Measurements from ENCODE around the gene SYCN. TPM values are rescaled to one million over a fixed set of nuclear protein-coding genes. Genes with fewer than 3 reads are reported as not detected.

SYCN gene
- polyA plus RNA-seq, 1 donor, result not detected

- no peak for DNase-seq
These were observed 49.9 kb downstream of the SYCN start for GRCh38 chr19:39154100-39154628.

Other genes with a start within 250 kb of the SYCN start
- gene FBXO17, start 228.5 kb downstream of the SYCN start, polyA plus RNA-seq (ENCODE audit: insufficient read length), result 32.3 TPM
- gene FBXO27, start 171.7 kb downstream of the SYCN start, polyA plus RNA-seq (ENCODE audit: insufficient read length), result 4.1 TPM
- gene ACP7, start 119.9 kb downstream of the SYCN start, polyA plus RNA-seq (ENCODE audit: insufficient read length), result 0.14 TPM
- gene PAK4, start 78.5 kb downstream of the SYCN start, polyA plus RNA-seq (ENCODE audit: insufficient read length), result 23.0 TPM
- 0.26 TPM for gene NCCRP1, start 7.3 kb downstream of the SYCN start, polyA plus RNA-seq (ENCODE audit: insufficient read length)
- gene IFNL3, start 40.7 kb upstream of the SYCN start, polyA plus RNA-seq (ENCODE audit: insufficient read length), result not detected
- not detected for gene IFNL4, start 44.6 kb upstream of the SYCN start, polyA plus RNA-seq (ENCODE audit: insufficient read length)
- gene IFNL2, start 64.1 kb upstream of the SYCN start, polyA plus RNA-seq (ENCODE audit: insufficient read length), result not detected
- not detected for gene IFNL1, start 92.1 kb upstream of the SYCN start, polyA plus RNA-seq (ENCODE audit: insufficient read length)
- 0.99 TPM for gene LRFN1, start 116.6 kb upstream of the SYCN start, polyA plus RNA-seq (ENCODE audit: insufficient read length)
- 16.6 TPM for gene GMFG, start 131.8 kb upstream of the SYCN start, polyA plus RNA-seq (ENCODE audit: insufficient read length)
- gene SAMD4B, start 138.2 kb upstream of the SYCN start, polyA plus RNA-seq (ENCODE audit: insufficient read length), result 92.8 TPM
- 38.6 TPM for gene PAF1, start 186.8 kb upstream of the SYCN start, polyA plus RNA-seq (ENCODE audit: insufficient read length)
- 25.5 TPM for gene MED29, start 187.1 kb upstream of the SYCN start, polyA plus RNA-seq (ENCODE audit: insufficient read length)
- 60.1 TPM for gene ZFP36, start 202.6 kb upstream of the SYCN start, polyA plus RNA-seq (ENCODE audit: insufficient read length)
- gene PLEKHG2, start 208.4 kb upstream of the SYCN start, polyA plus RNA-seq (ENCODE audit: insufficient read length), result 54.9 TPM
- 2,118 TPM for gene RPS16, start 231.7 kb upstream of the SYCN start, polyA plus RNA-seq (ENCODE audit: insufficient read length)
- 87.0 TPM for gene SUPT5H, start 241.3 kb upstream of the SYCN start, polyA plus RNA-seq (ENCODE audit: insufficient read length)